Adipocyte (in vitro differentiated cells): ENCODE results near the gene MORC1.

Experiments used
- DNase-seq: peaks from one replicate; pipeline ENCODE4 v3.0.0-alpha.2; 2015; ENCODE audit warnings: low read depth
- H3K27me3 ChIP-seq: replicated peaks from 2 replicates; pipeline ENCODE4 v1.7.0; 2013; ENCODE audit warnings: mild to moderate bottlenecking, low read length, moderate library complexity; ENCODE audit not compliant: control insufficient read depth, insufficient read depth
- H3K36me3 ChIP-seq: 2 replicates; pipeline ENCODE4 v1.7.0; 2013; ENCODE audit warnings: low read length, mild to moderate bottlenecking, moderate library complexity; ENCODE audit not compliant: control insufficient read depth, insufficient read depth, severe bottlenecking
- H3K4me1 ChIP-seq: 2 replicates; pipeline ENCODE4 v1.7.0; 2013; ENCODE audit warnings: mild to moderate bottlenecking, low read length, moderate library complexity; ENCODE audit not compliant: control insufficient read depth, insufficient read depth
- H3K4me3 ChIP-seq: 2 replicates; pipeline ENCODE4 v1.7.0; 2013; ENCODE audit warnings: mild to moderate bottlenecking, low read length, moderate library complexity
- H3K9ac ChIP-seq: 2 replicates; pipeline ENCODE4 v1.7.0; 2013; ENCODE audit warnings: mild to moderate bottlenecking, low read length, moderate library complexity
- H3K9me3 ChIP-seq: 2 replicates; pipeline ENCODE4 v1.7.0; 2013; ENCODE audit warnings: mild to moderate bottlenecking, low read length, moderate library complexity; ENCODE audit not compliant: control insufficient read depth

MORC1 gene

GRCh38 chr3:109132801-109133473, 15.0 kb upstream of the MORC1 start:
- no peak for DNase-seq
- Histone ChIP-seq H3K4me3 (no peak overlapping the region), H3K4me1 (no peaks in the 10 kb centered on the region), H3K36me3 (no peaks in the 10 kb centered on the region), H3K9ac (no peak overlapping the region), H3K27me3 (no peaks in the 10 kb centered on the region), H3K9me3 (no peaks in the 10 kb centered on the region)

GRCh38 chr3:109131276-109131675, 13.3 kb upstream of the MORC1 start:
- no peaks in the 10 kb centered on the region for H3K36me3 ChIP-seq

GRCh38 chr3:109127553-109127952, 9.6 kb upstream of the MORC1 start:
- Histone ChIP-seq H3K9me3 (no peaks in the 10 kb centered on the region), H3K36me3 (no peaks in the 10 kb centered on the region), H3K4me3 (no peak overlapping the region), H3K27me3 (no peaks in the 10 kb centered on the region), H3K9ac (no peak overlapping the region), H3K4me1 (no peaks in the 10 kb centered on the region)
- no peak for DNase-seq

More at GRCh38 chr3:109131276-109131675, 13.3 kb upstream of the MORC1 start:
- Histone ChIP-seq H3K27me3 (no peaks in the 10 kb centered on the region), H3K9ac (no peak overlapping the region), H3K9me3 (no peaks in the 10 kb centered on the region), H3K4me3 (no peak overlapping the region), H3K4me1 (no peaks in the 10 kb centered on the region)
- DNase-seq = no peak

- Histone ChIP-seq H3K36me3 (no peaks in the 10 kb centered on the region), H3K4me3 (no peak overlapping the region), H3K27me3 (no peaks in the 10 kb centered on the region), H3K9me3 (no peaks in the 10 kb centered on the region), H3K4me1 (no peaks in the 10 kb centered on the region), H3K9ac (no peak overlapping the region)
- no peak for DNase-seq
Measured at GRCh38 chr3:109125902-109126301, 8.0 kb upstream of the MORC1 start.

- Histone ChIP-seq H3K4me1 (no peaks in the 10 kb centered on the region), H3K9ac (no peak overlapping the region), H3K36me3 (no peaks in the 10 kb centered on the region), H3K9me3 (no peaks in the 10 kb centered on the region), H3K4me3 (no peak overlapping the region), H3K27me3 (no peaks in the 10 kb centered on the region)
- no peak for DNase-seq
Measured at GRCh38 chr3:109122690-109123089, 4.8 kb upstream of the MORC1 start.

GRCh38 chr3:109118584-109118983, 650 bp upstream of the MORC1 start:
- H3K9me3 ChIP-seq = no peaks in the 10 kb centered on the region
- no peak overlapping the region for H3K4me3 ChIP-seq
- H3K9ac ChIP-seq = no peak overlapping the region
- no peak for DNase-seq
- H3K36me3 ChIP-seq = no peaks in the 10 kb centered on the region
- no peaks in the 10 kb centered on the region for H3K4me1 ChIP-seq
- no peaks in the 10 kb centered on the region for H3K27me3 ChIP-seq

- H3K9me3 ChIP-seq = no peaks in the 10 kb centered on the region
- no peak overlapping the region for H3K9ac ChIP-seq
- no peak for DNase-seq
- no peaks in the 10 kb centered on the region for H3K4me1 ChIP-seq
- no peaks in the 10 kb centered on the region for H3K36me3 ChIP-seq
- H3K27me3 ChIP-seq = no peaks in the 10 kb centered on the region
- no peak overlapping the region for H3K4me3 ChIP-seq
Measured at GRCh38 chr3:109116031-109116430, 1.9 kb downstream of the MORC1 start.

GRCh38 chr3:109115451-109115850, 2.5 kb downstream of the MORC1 start:
- no peaks in the 10 kb centered on the region for H3K27me3 ChIP-seq
- H3K9ac ChIP-seq = no peak overlapping the region
- no peak overlapping the region for H3K4me3 ChIP-seq
- no peaks in the 10 kb centered on the region for H3K9me3 ChIP-seq
- no peaks in the 10 kb centered on the region for H3K4me1 ChIP-seq
- DNase-seq = peak; percentile 42
- H3K36me3 ChIP-seq = no peaks in the 10 kb centered on the region

- DNase-seq = no peak
- no peaks in the 10 kb centered on the region for H3K36me3 ChIP-seq
- no peaks in the 10 kb centered on the region for H3K9me3 ChIP-seq
- no peaks in the 10 kb centered on the region for H3K4me1 ChIP-seq
- H3K27me3 ChIP-seq = no peaks in the 10 kb centered on the region
- H3K9ac ChIP-seq = no peak overlapping the region
- H3K4me3 ChIP-seq = no peak overlapping the region
Measured at GRCh38 chr3:109114746-109115145, 3.2 kb downstream of the MORC1 start.

GRCh38 chr3:109112946-109113760, 4.8 kb downstream of the MORC1 start:
- Histone ChIP-seq H3K36me3 (no peaks in the 10 kb centered on the region), H3K9me3 (no peaks in the 10 kb centered on the region), H3K4me1 (no peaks in the 10 kb centered on the region), H3K9ac (no peak overlapping the region), H3K27me3 (no peaks in the 10 kb centered on the region), H3K4me3 (no peak overlapping the region)
- DNase-seq = no peak

GRCh38 chr3:109109574-109109973, 8.4 kb downstream of the MORC1 start:
- H3K36me3 ChIP-seq = no peaks in the 10 kb centered on the region
- DNase-seq = no peak

More at GRCh38 chr3:109109574-109109973, 8.4 kb downstream of the MORC1 start:
- Histone ChIP-seq H3K9me3 (no peaks in the 10 kb centered on the region), H3K27me3 (no peaks in the 10 kb centered on the region), H3K4me1 (no peaks in the 10 kb centered on the region), H3K9ac (no peak overlapping the region), H3K4me3 (no peak overlapping the region)
